ENCODE results near the gene HOXA13. TPM values are rescaled to one million over a fixed set of nuclear protein-coding genes. Genes with fewer than 3 reads are reported as not detected.

Gene HOXA13
- polyA plus RNA-seq, 1 of the 3 experiments (the other 2 are of a cell fraction), result not detected

- TF ChIP-seq PBX3 (IDR thresholded peaks at IDR 0.05) (no peak), CTCF (IDR thresholded peaks at IDR 0.05) (no peak)
These were observed 33.8 kb downstream of the HOXA13 start (continued) for GRCh38 chr7:27165996-27166530.

- no peak within 1 kb of the TSS for H3K27ac ChIP-seq (ENCODE audit: low read depth in 2 of 2, low read length in 1 of 2)
- POLR2A ChIA-PET, result no interaction called here
- H3K4me1 ChIP-seq (ENCODE audit: control insufficient read depth in 1 of 2, insufficient read depth in 2 of 2, low read depth in 1 of 2, low read length in 1 of 2), result peaks cover 0 to 8% of the 10 kb centered on the region in 2 experiments; a peak in 1 of 4 replicates
- H3K9me3 ChIP-seq, result no peaks in the 10 kb centered on the region
- DNase-seq, result no peak
- H2AFZ ChIP-seq (ENCODE audit: low read depth), result no peak within 1 kb of the TSS
- no peaks in the 10 kb centered on the region for H3K79me2 ChIP-seq (ENCODE audit: insufficient read depth)
- H3K9me2 ChIP-seq, result no peaks in the 10 kb centered on the region
- peaks cover 9% of the 10 kb centered on the region for H4K20me1 ChIP-seq (ENCODE audit: insufficient read depth)
- H3K9ac ChIP-seq, result no peak within 1 kb of the TSS
- peaks cover 91% of the 10 kb centered on the region for H3K27me3 ChIP-seq (ENCODE audit: insufficient read depth)
- H3K4me3 ChIP-seq (ENCODE audit: low read depth in 2 of 2, low read length in 1 of 2), result no peak within 1 kb of the TSS
- WGBS (ENCODE audit: low lambda C conversion rate), result 15% methylated on average over 32 of the region's 82 CpGs
- peaks cover 15% of the 10 kb centered on the region for H3F3A ChIP-seq (replicated peaks; ENCODE audit: insufficient read depth)
- no peaks in the 10 kb centered on the region for H3K36me3 ChIP-seq (replicated peaks in 1 of 2; ENCODE audit: control insufficient read depth in 1 of 2, insufficient read depth in 2 of 2, low read length in 1 of 2)
- H3K4me2 ChIP-seq, result 0 out of 2 replicates have a peak within 1 kb of the TSS, but pooled peaks have one; percentile 4
- CTCF ChIA-PET, result interaction anchor here (1.1 to 12.1 kb wide), 7 partner anchors 9 to 795 kb away, joined by 4 to 205 read pairs (median 4); partner anchors contain the start of genes HOXA10 and HOXA3
- TF ChIP-seq REST (IDR thresholded peaks at IDR 0.05; ENCODE audit: low read depth, low read length) (no peak), ELF1 (IDR thresholded peaks at IDR 0.05) (no peak), EP300 (IDR thresholded peaks at IDR 0.05; ENCODE audit: borderline replicate concordance in 1 of 2, low read depth in 1 of 2, low read length in 1 of 2) (no peak), FOXJ3 (CRISPR knock-in tag; IDR thresholded peaks at IDR 0.05) (no peak), NFIC (IDR thresholded peaks at IDR 0.05; ENCODE audit: borderline replicate concordance) (no peak), ZBTB33 (IDR thresholded peaks at IDR 0.05; ENCODE audit: borderline replicate concordance, low read depth) (no peak), IRF3 (IDR thresholded peaks at IDR 0.05; ENCODE audit: low read depth, low read length) (no peak), RAD21 (IDR thresholded peaks at IDR 0.05; ENCODE audit: low read length) (no peak), TAF1 (IDR thresholded peaks at IDR 0.05; ENCODE audit: borderline replicate concordance, low read depth, low read length) (no peak), TCF12 (IDR thresholded peaks at IDR 0.05) (no peak), EZH2phosphoT487 (IDR thresholded peaks at IDR 0.05; ENCODE audit: borderline replicate concordance, low read depth) (peak; percentile 92), TEAD4 (IDR thresholded peaks at IDR 0.05; ENCODE audit: borderline replicate concordance, insufficient read depth) (no peak), SMC3 (IDR thresholded peaks at IDR 0.05; ENCODE audit: low read depth, low read length) (no peak), CHD2 (IDR thresholded peaks at IDR 0.05; ENCODE audit: low read length, partially characterized antibody) (no peak), USF1 (IDR thresholded peaks at IDR 0.05; ENCODE audit: borderline replicate concordance, low read depth) (peak; percentile 52; the same call in 1 of the 2 replicates), SIN3A (IDR thresholded peaks at IDR 0.05; ENCODE audit: borderline replicate concordance, low read depth, low read length) (no peak)
These were observed 34.5 kb downstream of the HOXA13 start, which contains the start of gene HOXA9 for GRCh38 chr7:27165089-27165995. Gene HOXA9 (minus strand): TSS chr7:27165537. CDS start chr7:27165457, 80 bp downstream.

Data from SK-N-SH (cell line).